Parathyroid adenoma (tissue), 2 donors: ENCODE data around the gene HAUS3.

Experiments used
- H2AFZ ChIP-seq: fragments of 300-600 bp; sonication (generic); one replicate; pipeline ENCODE4 v1.7.0; 2017; ENCODE audit warnings: antibody characterized with exemption, mild to moderate bottlenecking
- H3K27ac ChIP-seq: fragments of 300-600 bp; sonication (generic); one replicate; pipeline ENCODE4 v1.7.0; 2017
- H3K27me3 ChIP-seq: fragments of 300-600 bp; sonication (generic); one replicate; pipeline ENCODE4 v1.7.0; 2017; ENCODE audit warnings: low read length; ENCODE audit not compliant: control insufficient read depth, insufficient read depth
- H3K36me3 ChIP-seq: fragments of 300-600 bp; sonication (generic); one replicate; pipeline ENCODE4 v1.7.0; 2017; ENCODE audit warnings: low read length; ENCODE audit not compliant: control insufficient read depth, insufficient read depth
- H3K4me1 ChIP-seq: fragments of 300-600 bp; sonication (generic); one replicate; pipeline ENCODE4 v1.7.0; 2017; ENCODE audit warnings: control low read depth
- H3K4me2 ChIP-seq: fragments of 300-600 bp; sonication (generic); one replicate; pipeline ENCODE4 v1.7.0; 2017; ENCODE audit warnings: low read length
- H3K4me3 ChIP-seq: fragments of 300-600 bp; sonication (generic); one replicate; pipeline ENCODE4 v1.7.0; 2017; ENCODE audit warnings: low read depth, low read length
- H3K79me2 ChIP-seq: fragments of 300-600 bp; sonication (generic); one replicate; pipeline ENCODE4 v1.7.0; 2017; ENCODE audit warnings: control low read depth
- H3K9ac ChIP-seq: fragments of 300-600 bp; sonication (generic); one replicate; pipeline ENCODE4 v1.7.0; 2017; ENCODE audit warnings: mild to moderate bottlenecking
- H3K9me3 ChIP-seq: fragments of 300-600 bp; sonication (generic); one replicate; pipeline ENCODE4 v1.7.0; 2017; ENCODE audit warnings: low read length; ENCODE audit not compliant: control insufficient read depth
- TF ChIP-seq, protein P1 (sequence below): fragments of 300-600 bp; sonication (generic); IDR thresholded peaks from one replicate; pipeline ENCODE4 v1.7.0; 2017; ENCODE audit warnings: antibody characterized with exemption, mild to moderate bottlenecking
- donor health status: primary hyperparathyroidism.

Gene HAUS3

DNA sequence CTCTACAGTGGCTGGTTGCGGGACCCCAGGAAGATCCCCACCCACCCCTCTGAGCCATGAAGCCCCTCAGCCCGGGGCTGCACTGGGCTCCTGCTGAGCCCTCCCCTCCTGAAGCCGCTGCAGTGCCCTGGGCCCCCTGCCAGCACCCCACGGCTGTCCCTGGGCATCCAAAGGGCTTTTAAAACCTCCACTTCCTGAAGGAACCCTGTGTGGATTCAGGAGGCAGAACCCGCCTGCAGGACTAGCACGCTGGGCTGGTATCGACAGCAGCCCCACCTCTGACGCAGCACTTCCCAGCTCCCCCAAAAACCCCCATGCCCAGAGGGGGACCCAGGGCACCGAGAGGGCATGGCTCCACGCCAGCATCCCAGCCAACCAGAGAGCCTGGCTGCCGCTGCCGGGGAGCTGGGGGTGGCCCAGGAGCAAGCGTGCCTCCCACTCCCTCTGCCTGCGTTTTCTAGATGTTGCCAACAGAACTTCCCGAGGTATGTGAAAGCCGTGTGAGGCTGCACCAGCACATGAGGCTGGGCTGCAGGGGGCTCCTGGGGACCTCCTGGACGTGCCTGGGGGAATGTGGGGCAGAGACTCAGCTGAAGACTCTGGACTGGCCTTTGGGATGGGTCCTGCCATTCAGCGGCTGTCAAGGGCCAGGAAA lies 13.7 kb upstream of the HAUS3 start:
- Histone ChIP-seq H3K4me1 (peaks cover 12% of the 10 kb centered on the region), H3K79me2 (peaks cover 5% of the 10 kb centered on the region), H3K27ac (no peak overlapping the region), H3K4me3 (no peak overlapping the region), H3K36me3 (no peaks in the 10 kb centered on the region), H2AFZ (no peak overlapping the region), H3K9me3 (no peaks in the 10 kb centered on the region), H3K27me3 (no peaks in the 10 kb centered on the region), H3K4me2 (no peak overlapping the region), H3K9ac (no peak overlapping the region)
- TF ChIP-seq, protein P1, sequence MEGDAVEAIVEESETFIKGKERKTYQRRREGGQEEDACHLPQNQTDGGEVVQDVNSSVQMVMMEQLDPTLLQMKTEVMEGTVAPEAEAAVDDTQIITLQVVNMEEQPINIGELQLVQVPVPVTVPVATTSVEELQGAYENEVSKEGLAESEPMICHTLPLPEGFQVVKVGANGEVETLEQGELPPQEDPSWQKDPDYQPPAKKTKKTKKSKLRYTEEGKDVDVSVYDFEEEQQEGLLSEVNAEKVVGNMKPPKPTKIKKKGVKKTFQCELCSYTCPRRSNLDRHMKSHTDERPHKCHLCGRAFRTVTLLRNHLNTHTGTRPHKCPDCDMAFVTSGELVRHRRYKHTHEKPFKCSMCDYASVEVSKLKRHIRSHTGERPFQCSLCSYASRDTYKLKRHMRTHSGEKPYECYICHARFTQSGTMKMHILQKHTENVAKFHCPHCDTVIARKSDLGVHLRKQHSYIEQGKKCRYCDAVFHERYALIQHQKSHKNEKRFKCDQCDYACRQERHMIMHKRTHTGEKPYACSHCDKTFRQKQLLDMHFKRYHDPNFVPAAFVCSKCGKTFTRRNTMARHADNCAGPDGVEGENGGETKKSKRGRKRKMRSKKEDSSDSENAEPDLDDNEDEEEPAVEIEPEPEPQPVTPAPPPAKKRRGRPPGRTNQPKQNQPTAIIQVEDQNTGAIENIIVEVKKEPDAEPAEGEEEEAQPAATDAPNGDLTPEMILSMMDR, result no peak

DNA sequence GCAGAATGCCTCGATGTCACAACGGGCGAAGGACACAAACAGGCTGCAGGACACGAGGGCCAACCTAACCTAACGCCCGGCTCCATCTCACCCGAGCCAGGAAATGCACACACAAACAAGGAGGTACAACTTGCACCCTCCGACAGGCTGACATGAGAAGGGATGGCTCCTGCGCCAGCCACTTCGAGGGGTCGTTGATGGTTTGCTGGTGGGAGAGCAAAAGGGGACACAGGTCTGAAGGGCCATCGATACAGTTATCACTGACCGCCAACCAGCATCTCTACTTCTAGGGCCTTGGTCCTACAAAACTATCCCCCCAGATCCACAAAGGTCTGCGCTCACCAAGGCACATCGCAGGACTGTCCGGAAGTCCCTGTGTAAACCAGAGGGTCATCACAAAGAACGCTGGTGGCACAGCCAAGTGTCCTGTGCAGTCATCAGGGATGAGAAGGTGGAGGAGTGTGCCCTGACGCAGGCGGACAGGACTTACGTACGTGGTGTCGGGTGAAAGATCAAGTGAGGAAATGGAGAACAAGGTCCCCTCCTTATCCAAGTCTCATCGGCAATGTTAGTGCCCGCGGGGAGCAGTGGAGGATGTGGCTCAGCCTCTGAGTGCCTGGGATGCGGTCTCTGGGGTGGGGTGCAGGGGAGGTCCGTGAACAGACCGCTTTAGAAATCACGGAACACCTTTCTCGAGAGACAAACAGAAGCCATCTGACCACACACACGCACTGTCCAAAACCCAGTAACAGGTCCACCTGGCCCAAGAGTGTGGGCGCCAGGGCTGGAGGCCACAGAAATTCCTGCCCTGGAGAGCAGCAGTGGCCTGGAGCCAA lies 13.0 kb upstream of the HAUS3 start:
- no peak overlapping the region for H3K4me3 ChIP-seq
- H2AFZ ChIP-seq, result no peak overlapping the region
- H3K4me1 ChIP-seq, result peaks cover 6% of the 10 kb centered on the region
- no peak overlapping the region for H3K27ac ChIP-seq
- no peak overlapping the region for H3K9ac ChIP-seq
- no peaks in the 10 kb centered on the region for H3K36me3 ChIP-seq
- TF ChIP-seq, protein P1, result no peak
- no peaks in the 10 kb centered on the region for H3K9me3 ChIP-seq
- no peaks in the 10 kb centered on the region for H3K79me2 ChIP-seq
- H3K27me3 ChIP-seq, result no peaks in the 10 kb centered on the region
- H3K4me2 ChIP-seq, result no peak overlapping the region

DNA sequence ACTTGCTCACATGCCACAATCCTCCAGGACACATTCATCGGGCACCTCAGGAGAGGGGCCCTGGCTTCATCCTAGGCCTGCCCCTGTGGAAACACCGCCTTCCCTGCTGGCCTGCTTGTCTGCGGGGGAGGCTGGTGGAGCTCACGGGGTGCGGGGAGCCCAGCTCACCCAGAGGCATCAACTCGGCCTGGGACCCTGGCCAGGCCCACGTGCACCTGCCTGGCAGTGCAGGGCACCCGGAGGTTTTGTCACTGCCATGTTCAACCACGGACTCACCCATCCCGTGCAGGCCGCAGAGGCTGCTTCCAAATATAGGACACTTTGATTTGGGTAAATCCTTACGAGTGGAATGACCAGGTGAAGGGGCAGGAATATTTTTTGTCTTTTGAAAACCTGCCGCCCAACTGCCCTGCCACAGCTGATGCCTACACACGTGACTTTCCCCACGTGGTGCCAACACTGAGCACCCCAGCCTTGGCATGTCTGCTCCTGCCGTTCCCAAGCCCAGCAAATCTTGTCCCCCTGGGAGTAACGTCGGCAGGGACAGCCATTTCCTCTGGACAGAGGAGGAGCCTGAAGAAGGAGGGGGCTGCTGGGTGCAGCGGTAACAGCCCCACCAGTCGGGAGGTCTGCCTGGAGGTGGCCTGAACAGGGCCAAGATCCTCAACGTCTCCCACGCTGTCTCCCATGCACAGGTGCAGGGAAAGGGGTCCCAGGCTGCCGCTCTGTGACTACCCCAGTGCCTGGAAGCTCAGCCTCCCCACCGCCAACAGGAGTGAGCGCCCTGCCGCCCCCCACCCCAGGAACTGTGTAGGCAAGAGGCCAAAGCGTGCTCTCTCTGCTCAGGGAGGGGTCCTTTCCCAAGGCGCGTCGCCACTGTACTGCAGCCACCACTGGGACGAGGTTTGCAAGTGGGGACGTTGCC lies 11.5 kb upstream of the HAUS3 start:
- no peak overlapping the region for H3K4me3 ChIP-seq
- no peaks in the 10 kb centered on the region for H3K9me3 ChIP-seq
- no peaks in the 10 kb centered on the region for H3K4me1 ChIP-seq
- H3K27me3 ChIP-seq, result no peaks in the 10 kb centered on the region
- no peak overlapping the region for H3K9ac ChIP-seq
- TF ChIP-seq, protein P1, result no peak
- no peaks in the 10 kb centered on the region for H3K36me3 ChIP-seq
- H3K79me2 ChIP-seq, result no peaks in the 10 kb centered on the region
- H3K27ac ChIP-seq, result no peak overlapping the region
- no peak overlapping the region for H2AFZ ChIP-seq
- H3K4me2 ChIP-seq, result no peak overlapping the region

- no peak overlapping the region for H2AFZ ChIP-seq
- no peak overlapping the region for H3K27ac ChIP-seq
- H3K9me3 ChIP-seq, result no peaks in the 10 kb centered on the region
- H3K79me2 ChIP-seq, result no peaks in the 10 kb centered on the region
- no peak overlapping the region for H3K4me2 ChIP-seq
- no peak overlapping the region for H3K9ac ChIP-seq
- H3K4me1 ChIP-seq, result no peaks in the 10 kb centered on the region
- TF ChIP-seq, protein P1, result no peak
- no peak overlapping the region for H3K4me3 ChIP-seq
- H3K27me3 ChIP-seq, result no peaks in the 10 kb centered on the region
- H3K36me3 ChIP-seq, result no peaks in the 10 kb centered on the region
These were observed 10.7 kb upstream of the HAUS3 start for GRCh38 chr4:2252530-2253091.
